Psoas muscle (tissue), 8 donors: ENCODE data around the gene AIG1. TPM values are rescaled to one million over a fixed set of nuclear protein-coding genes. Genes with fewer than 3 reads are reported as not detected.

Experiments
- ATAC-seq, 4 donors: fragments of 200-7000 bp; cut with Tn5 transposase; one replicate each; pipeline ENCODE4 v1.9.1; 2020; ENCODE audit warnings: moderate library complexity in 3 of 4, mild to moderate bottlenecking in 2 of 4
- DNase-seq, 2 donors: peaks; one replicate each; pipeline ENCODE4 v3.0.0-alpha.2; 2020
- H3K27ac ChIP-seq: fragments of 200-600 bp; one replicate; pipeline ENCODE4 v1.8.0; 2022
- H3K27me3 ChIP-seq, 3 donors: fragments of 200-600 bp in 1 of 3; one replicate each; pipeline versions ENCODE4 v1.6.1 to v1.8.0; 2013 to 2022; ENCODE audit warnings: low read length in 2 of 3, mild to moderate bottlenecking in 2 of 3, moderate library complexity in 1 of 3; ENCODE audit not compliant: insufficient read depth in 3 of 3
- H3K36me3 ChIP-seq, 2 donors: fragments of 200-600 bp in 1 of 2; one replicate each; pipeline versions ENCODE4 v1.6.1 to v1.8.0; 2013 to 2022; ENCODE audit warnings: low read depth in 1 of 2, mild to moderate bottlenecking in 1 of 2, moderate library complexity in 1 of 2; ENCODE audit not compliant: insufficient read depth in 1 of 2
- H3K4me1 ChIP-seq: fragments of 200-600 bp; one replicate; pipeline ENCODE4 v1.8.0; 2022
- H3K4me3 ChIP-seq: fragments of 200-600 bp; one replicate; pipeline ENCODE4 v1.8.0; 2022; ENCODE audit warnings: mild to moderate bottlenecking
- H3K9me3 ChIP-seq: fragments of 200-600 bp; one replicate; pipeline ENCODE4 v1.8.0; 2022
- CTCF ChIP-seq: fragments of 200-600 bp; IDR thresholded peaks from one replicate; pipeline ENCODE4 v1.8.0; 2022; ENCODE audit warnings: antibody characterized with exemption
- WGBS, 3 donors: extraction: QIAGEN DNeasy Blood & Tissue Kit; methylation state at CpG; one replicate each; pipeline versions ENCODE4 v1.1.6 to v1.1.7; 2013; 5-methylcytosine and 5-hydroxymethylcytosine counted together
- intact Hi-C, 2 donors: fragments of 100-400 bp; cut with DNase I; formaldehyde crosslinking; loops; one replicate each; pipeline versions ENCODE4 v1.11.0 to v1.14.2; 2022
- polyA plus RNA-seq, 3 donors: library from polyadenylated mRNA; stranded (reverse); fragments of 200-250 nt; gene quantifications; one replicate each; pipeline ENCODE4 v1.2.3, GENCODE V29; 2013
- total RNA-seq, 4 donors: library from RNA; stranded (reverse); fragmentation: NEBNext Ultra II Directional in 2 of 4; extraction: Animal tissue kit (Norgen Biotek cat#: 25700) in 2 of 4; gene quantifications; one replicate each; pipeline versions ENCODE4 v1.2.1 to v1.2.4, GENCODE V29; 2021 to 2023
- donor health status: healthy with polysubstance abuse.
- donor health status: DM: no; HTN: no; CAD: no; lungs with moderate emphysema.
- donor health status: Bipolar disorder and iron deficiency.
- donor health status: healthy.
- donor health status: DM: yes; HTN: yes; CAD: no.
- donor health status: DM: no; HTN: no; CAD: no.
- donor health status: DM: no; HTN: no; CAD: no.
- donor health status: DM: yes; HTN: yes; CAD: no.

Gene AIG1
- total and polyA plus RNA-seq, 7 donors = 4.0 to 24.6 (median 5.8) TPM

- H3K27ac ChIP-seq = no peak overlapping the region
- TF ChIP-seq CTCF = no peak
- H3K27me3 ChIP-seq = no peaks in the 10 kb centered on the region
- H3K4me1 ChIP-seq = no peaks in the 10 kb centered on the region
- H3K4me3 ChIP-seq = no peak overlapping the region
- H3K9me3 ChIP-seq = no peaks in the 10 kb centered on the region
- no peak for DNase-seq
- no peaks in the 10 kb centered on the region for H3K36me3 ChIP-seq
- no peak for ATAC-seq
- 77 to 78% (median 78%) methylated on average over 2 of the region's 2 CpGs for WGBS, 3 donors
- intact Hi-C loops = no loop called here
Measured at GRCh38 chr6:143385636-143386035, 324.9 kb downstream of the AIG1 start.

- 83 to 94% (median 85%) methylated on average over 3 of the region's 3 CpGs for WGBS, 3 donors
- no peaks in the 10 kb centered on the region for H3K27me3 ChIP-seq
- intact Hi-C loops = no loop called here
Measured at GRCh38 chr6:143390278-143390677, 329.6 kb downstream of the AIG1 start.

More at GRCh38 chr6:143390278-143390677, 329.6 kb downstream of the AIG1 start:
- no peak for ATAC-seq
- TF ChIP-seq CTCF = no peak
- H3K4me1 ChIP-seq = no peaks in the 10 kb centered on the region
- no peak overlapping the region for H3K27ac ChIP-seq
- no peak overlapping the region for H3K4me3 ChIP-seq
- H3K9me3 ChIP-seq = no peaks in the 10 kb centered on the region
- no peaks in the 10 kb centered on the region for H3K36me3 ChIP-seq
- no peak for DNase-seq

Other genes with a start within 250 kb of the AIG1 start
- gene HIVEP2, start 115.7 kb upstream of the AIG1 start, total RNA-seq = 10 to 100 TPM; 22.6 to 39.7 (median 29.0) TPM
- 10 to 100 TPM in 1 of 3 donors, 1 to 10 TPM in 2; 6.2 to 15.1 (median 6.3) TPM for gene HIVEP2, start 115.7 kb upstream of the AIG1 start, polyA plus RNA-seq